Measurements from ENCODE around the gene HOXD13.

GRCh38 chr2:176072292-176072669 is 20.2 kb upstream of the HOXD13 start:
- TF ChIP-seq CTCF (IDR thresholded peaks at IDR 0.05 in 4 of 5, conservative IDR thresholded peaks at IDR 0.05 in 1 of 5) (no peak), POLR2A (IDR thresholded peaks at IDR 0.05) (no peak)

Data from gastrocnemius medialis (tissue), 4 donors.